ENCODE measurements around the gene MYO3B.
"Not testable (repeated sequence)": the region's sequence is repeated elsewhere in the genome, so short reads cannot be mapped to it uniquely, and the experiment has no call there.

The MYO3B gene

GRCh38 chr2:170586571-170587095 lies 408.7 kb downstream of the MYO3B start:
- DNase-seq: no peak

- DNase-seq: no peak
These were observed 409.2 kb downstream of the MYO3B start for GRCh38 chr2:170587117-170587516.

- no peak for DNase-seq
These were observed 410.0 kb downstream of the MYO3B start for GRCh38 chr2:170587922-170588321.

DNA sequence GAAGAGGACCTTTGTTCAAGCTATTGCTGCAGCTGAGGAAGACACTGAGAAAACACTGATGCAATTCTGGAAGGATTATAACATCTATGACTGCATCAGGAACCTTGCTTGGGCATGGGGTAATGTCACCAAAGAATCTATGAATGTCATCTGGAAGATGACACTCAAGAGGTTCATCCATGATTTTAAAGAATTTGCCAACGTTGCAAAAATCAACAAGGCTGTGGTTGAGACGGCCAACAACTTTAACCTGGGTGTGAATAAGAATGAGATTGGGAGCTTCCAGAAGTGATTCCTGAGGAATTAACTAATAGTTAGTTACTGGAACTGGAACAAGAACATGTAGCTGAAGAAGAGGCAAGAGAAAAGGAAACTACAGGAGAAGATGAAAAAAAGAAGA lies 410.8 kb downstream of the MYO3B start:
- DNase-seq: no peak

- DNase-seq: no peak
These were observed 418.6 kb downstream of the MYO3B start for GRCh38 chr2:170596576-170596975.

- DNase-seq: no peak
These were observed 420.1 kb downstream of the MYO3B start for GRCh38 chr2:170598067-170598395.

GRCh38 chr2:170601489-170601888 lies 423.5 kb downstream of the MYO3B start:
- no peak for DNase-seq

DNA sequence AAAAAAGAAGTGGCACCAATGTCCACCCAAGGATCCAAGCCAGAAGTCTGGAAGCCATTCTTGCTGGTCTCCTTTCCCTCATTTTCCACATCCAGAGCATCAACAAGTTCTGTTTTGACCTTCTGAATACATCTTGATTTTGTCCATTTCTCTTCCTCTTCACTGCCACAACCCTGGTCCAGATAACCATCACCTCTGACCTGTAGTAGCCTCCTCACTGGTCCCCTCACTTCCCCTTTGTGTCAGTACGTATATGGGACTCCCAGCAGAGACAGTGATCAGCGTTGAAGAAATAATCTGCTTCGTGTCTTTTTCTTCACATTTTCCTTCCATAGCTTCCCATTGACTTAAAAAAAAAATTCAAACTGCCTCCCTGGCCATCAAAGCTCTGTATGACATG lies 427.9 kb downstream of the MYO3B start:
- DNase-seq: no peak

DNA sequence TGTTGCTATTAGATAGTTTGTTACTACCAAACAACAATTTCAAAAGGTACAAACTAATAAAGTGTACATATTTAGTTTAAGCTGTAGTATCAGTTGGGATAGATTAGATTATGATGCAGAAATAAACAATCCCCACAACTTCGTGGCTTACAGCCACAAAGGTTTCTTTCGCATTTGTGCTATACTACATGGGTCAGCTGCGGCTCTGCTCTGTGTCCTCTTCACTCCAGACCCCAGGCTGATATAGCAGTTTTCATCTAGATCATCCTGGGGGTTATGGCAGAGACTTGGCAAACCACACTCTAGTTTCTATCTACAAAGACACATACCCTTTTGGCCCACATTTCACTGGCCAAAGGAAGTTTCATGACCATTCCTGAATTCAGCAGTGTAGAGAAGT lies 429.2 kb downstream of the MYO3B start:
- no peak for DNase-seq

- no peak for DNase-seq
These were observed 432.7 kb downstream of the MYO3B start for GRCh38 chr2:170610615-170611014.

DNA sequence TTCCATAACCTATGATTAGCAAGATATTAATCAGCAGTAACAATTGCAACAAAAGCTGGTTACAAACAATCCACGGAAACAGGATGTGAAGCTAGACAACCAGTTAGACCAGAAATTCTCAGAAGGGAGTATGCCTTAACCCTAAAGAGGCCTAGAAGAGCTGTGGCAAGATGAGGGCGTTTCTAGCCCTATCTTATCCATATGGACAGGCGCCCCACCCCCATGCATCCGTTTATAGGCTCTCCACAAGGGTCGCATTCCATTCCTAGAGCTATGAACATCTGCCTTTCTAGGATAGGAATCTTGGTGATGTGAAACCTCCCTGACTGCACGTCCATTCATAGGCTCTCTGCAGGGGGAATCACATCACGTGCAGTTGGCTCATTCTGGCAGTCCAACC lies 441.0 kb downstream of the MYO3B start:
- not testable (repeated sequence) for DNase-seq

DNA sequence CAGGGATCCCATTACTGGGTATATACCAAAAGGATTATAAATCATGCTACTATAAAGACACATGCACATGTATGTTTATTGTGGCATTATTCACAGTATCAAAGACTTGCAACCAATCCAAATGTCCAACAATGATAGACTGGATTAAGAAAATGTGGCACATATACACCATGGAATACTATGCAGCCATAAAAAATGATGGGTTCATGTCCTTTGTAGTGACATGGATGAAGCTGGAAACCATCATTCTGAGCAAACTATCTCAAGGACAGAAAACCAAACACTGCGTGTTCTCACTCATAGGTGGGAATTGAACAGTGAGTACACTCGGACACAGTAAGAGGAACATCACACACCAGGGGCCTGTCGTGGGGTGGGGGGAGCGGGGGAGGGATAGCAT lies 457.1 kb downstream of the MYO3B start:
- DNase-seq: not testable (repeated sequence)

GRCh38 chr2:170639635-170640034 lies 461.7 kb downstream of the MYO3B start:
- DNase-seq: no peak

- no peak for DNase-seq
These were observed 464.0 kb downstream of the MYO3B start for GRCh38 chr2:170641961-170642360.

DNA sequence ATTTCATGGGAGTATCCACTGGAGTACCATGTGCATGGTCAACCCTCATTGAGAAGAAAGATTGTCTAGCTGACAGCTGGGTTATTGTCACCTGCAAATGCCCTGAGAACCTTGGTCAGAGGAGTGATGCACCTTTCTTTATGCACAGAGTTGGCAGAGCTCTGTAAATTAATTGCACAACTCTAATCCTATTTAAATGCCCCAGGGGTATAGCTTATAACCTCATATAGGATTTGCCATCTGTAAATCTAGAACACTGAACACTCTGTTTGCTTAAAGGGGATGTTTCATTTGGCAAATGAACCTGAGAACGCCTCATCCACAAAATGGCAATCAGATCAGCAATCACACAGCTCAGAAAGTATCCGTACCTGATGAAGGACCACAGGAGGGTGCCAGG lies 465.4 kb downstream of the MYO3B start:
- no peak for DNase-seq

DNA sequence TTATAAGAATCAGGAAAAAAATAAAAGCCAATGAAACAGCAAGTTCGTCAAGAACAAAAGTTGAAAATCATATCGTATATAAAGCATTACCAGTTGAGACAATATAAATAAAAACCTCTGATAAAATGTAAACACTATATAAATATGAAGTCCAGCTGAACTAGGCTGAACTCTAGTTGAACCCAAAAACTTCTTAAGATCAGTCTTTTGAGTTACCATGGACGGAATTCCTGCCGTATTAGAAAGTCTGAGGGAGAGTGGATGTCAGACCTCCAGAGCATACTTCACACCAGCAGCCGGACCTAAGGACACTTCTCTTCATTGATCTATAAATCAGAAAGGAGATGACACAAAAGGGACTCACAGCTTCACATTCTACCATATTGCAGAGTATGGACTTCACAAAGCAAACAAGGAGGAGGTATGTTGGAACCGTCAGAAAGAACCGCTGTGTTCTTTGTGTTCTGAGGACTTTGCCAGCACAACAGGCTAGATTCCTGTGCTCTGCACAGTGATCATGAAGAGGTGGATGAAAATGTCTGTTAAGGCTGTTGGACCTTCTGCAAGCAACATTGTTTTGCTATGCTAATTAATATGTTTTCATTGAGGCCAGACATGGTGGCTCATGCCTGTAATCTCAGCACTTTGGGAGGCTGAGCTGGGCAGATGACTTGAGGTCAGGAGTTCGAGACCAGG lies 469.9 kb downstream of the MYO3B start:
- DNase-seq: no peak

- DNase-seq: no peak
These were observed 473.8 kb downstream of the MYO3B start for GRCh38 chr2:170651624-170652325.

DNA sequence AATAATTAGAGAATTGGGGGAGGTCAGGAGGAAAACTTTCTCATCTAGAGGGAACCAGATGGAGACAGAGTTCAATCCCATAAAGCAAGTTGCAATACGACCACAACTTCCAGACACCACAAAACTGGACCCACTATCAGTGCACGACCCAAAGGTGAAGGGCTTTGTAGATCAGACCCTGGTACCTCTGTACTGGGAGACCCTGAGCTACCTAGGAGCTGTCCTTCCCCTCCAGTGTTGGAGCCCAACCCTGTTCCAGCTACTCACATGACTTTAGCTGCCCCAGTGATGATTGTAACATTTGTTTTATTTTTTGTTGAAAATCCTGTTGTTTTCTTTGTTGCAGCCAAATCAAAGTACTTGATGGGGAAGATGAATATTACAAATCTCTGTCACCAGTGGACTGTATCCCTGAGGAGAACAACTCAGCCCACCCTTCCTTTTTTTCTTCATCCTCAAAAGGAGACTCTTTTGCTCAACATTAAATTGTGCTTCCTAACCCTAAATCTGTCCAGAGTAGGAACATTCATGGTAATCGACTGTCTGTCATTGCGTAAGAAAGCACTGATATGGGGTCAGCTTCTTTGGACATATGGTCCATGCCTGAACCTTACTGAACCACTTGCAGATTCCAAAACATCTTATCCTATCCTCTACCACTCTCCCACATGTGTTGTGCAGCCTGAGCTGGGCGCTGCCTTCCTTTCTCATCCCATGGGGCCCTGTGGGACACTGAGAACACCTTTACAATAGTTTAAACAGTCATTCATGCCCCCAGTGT lies 474.9 kb downstream of the MYO3B start:
- DNase-seq: no peak

DNA sequence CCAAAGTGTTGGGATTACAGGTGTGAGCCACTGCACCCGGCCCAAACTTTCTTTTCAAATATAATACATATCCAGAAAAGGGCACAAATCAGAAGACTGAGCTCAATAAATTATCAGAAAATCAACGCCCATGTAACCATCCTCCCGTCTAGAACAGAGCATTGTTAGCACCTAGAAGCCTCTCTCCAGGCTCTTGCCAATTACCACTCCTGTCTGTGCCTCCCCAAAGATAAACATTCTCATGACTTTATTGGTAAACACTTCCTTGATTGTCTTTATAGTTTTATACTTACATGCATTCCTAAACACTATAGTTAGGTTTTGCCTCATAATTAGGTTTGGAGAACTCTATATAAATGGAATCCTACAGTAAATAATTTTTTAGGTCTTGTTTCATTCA lies 478.7 kb downstream of the MYO3B start:
- no peak for DNase-seq

DNA sequence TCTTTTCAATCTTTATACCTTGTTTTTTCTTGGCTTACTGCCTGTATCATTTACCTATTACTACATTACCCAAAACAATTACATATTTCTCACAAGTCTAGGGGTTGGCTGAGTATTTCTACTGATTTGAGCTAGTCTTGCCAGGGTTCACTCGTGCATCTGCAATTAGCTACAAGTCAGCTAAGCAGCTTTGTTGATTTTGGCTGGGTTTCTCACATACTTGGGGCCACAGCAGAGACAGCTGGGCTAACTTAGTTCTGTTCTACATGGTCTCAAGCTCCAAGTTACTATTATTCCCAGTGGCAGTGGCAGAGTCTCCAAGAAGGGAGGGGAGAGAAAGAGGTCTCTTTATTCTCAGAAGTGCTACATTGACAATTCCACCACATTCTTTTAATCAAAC lies 482.5 kb downstream of the MYO3B start:
- no peak for DNase-seq

- DNase-seq: no peak
These were observed 487.8 kb downstream of the MYO3B start for GRCh38 chr2:170665743-170666142.

GRCh38 chr2:170669909-170670308 lies 492.0 kb downstream of the MYO3B start:
- no peak for DNase-seq

DNA sequence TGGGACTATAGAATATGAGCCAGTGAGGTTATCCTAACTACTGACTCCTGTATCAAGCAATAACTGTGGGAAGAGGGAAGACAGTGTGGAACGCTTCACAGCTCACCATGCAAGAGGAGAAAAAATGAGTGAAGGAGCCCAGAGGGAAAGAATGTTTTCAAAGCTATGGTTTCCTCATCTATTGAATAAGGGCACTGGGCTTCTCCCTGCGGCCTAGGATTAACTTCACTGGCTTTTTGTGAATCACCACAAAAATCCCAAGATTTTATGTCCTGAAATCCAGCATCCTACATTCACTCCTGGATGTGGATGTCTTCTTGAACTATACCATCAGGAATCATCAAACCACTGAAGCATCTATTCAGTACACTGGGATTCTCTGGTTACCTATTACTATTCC lies 492.7 kb downstream of the MYO3B start:
- DNase-seq: no peak

- no peak for DNase-seq
These were observed 493.1 kb downstream of the MYO3B start for GRCh38 chr2:170671079-170671478.

All from activated CD4-positive, CD25-positive, alpha-beta regulatory T cell treated with anti-CD3 and anti-CD28 coated beads, Interleukin-2, amount 50 U/mL, for 72 hours (primary cell).